Measurements from ENCODE around the gene MAP4K3.

Gene MAP4K3

DNA sequence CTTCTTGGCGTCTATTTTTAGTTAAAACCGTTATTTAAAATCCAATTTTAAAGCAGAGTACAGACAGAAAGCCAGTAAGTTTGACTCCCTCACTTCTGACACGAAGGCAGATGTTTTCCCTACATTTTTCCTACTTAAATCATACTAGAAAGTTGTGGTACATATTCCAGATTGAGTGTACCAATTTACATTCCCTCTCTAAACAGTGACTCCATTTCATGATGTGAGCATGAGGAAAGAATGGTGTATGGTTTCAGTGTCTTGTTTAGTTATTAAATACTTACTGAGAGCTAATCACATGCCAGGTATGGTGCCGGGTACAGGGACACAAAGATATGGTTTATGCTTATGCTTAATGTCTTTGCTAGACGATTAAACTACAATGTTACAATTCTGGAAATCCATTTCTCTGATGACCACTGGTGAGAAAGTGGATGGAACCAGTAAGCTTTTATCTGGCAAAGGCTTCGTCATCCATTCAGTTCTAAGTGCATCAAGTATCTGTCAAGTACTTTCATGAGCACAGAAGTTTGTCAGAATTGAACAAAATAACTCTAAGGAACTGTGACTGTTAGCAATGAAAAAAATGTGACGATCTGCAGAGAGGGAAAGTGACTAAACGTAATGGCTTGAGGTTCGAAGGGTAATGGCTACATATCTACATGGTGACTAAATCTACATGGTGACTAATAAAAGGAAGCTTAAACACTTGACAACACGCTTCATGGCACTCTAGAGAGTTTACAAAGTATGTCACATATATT is 25.7 kb downstream of the MAP4K3 start:
- ChIA-PET CTCF (interaction anchor here (0.6 kb wide), 1 partner anchor 15 kb away, joined by 8 read pairs; no protein-coding TSS in a partner anchor), POLR2A (interaction anchor here (1.7 kb wide), 1 partner anchor 10 kb away, joined by 5 read pairs; no protein-coding TSS in a partner anchor)
- no peak for TF ChIP-seq FOXA1 (IDR thresholded peaks at IDR 0.05)
- TF ChIP-seq L3MBTL2 (conservative IDR thresholded peaks at IDR 0.05), result no peak
- TF ChIP-seq SP1 (IDR thresholded peaks at IDR 0.05), result no peak
- no peak for TF ChIP-seq CTBP1 (IDR thresholded peaks at IDR 0.05; ENCODE audit: borderline replicate concordance)
- TF ChIP-seq, protein P1, sequence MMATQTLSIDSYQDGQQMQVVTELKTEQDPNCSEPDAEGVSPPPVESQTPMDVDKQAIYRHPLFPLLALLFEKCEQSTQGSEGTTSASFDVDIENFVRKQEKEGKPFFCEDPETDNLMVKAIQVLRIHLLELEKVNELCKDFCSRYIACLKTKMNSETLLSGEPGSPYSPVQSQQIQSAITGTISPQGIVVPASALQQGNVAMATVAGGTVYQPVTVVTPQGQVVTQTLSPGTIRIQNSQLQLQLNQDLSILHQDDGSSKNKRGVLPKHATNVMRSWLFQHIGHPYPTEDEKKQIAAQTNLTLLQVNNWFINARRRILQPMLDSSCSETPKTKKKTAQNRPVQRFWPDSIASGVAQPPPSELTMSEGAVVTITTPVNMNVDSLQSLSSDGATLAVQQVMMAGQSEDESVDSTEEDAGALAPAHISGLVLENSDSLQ (IDR thresholded peaks at IDR 0.05), result no peak
- TF ChIP-seq ELF4 (IDR thresholded peaks at IDR 0.05), result no peak
- TF ChIP-seq FOXM1 (IDR thresholded peaks at IDR 0.05; ENCODE audit: borderline replicate concordance), result no peak
- no peak for TF ChIP-seq ARNT (IDR thresholded peaks at IDR 0.05)
- no peak for TF ChIP-seq LEF1 (IDR thresholded peaks at IDR 0.05; ENCODE audit: borderline replicate concordance)
- TF ChIP-seq TARDBP (IDR thresholded peaks at IDR 0.05), result no peak
- no peak for TF ChIP-seq BHLHE40 (IDR thresholded peaks at IDR 0.05; ENCODE audit: borderline replicate concordance)
- no peak for TF ChIP-seq SUZ12 (IDR thresholded peaks at IDR 0.05)
- no peak for TF ChIP-seq FOXK2 (IDR thresholded peaks at IDR 0.05)
- no peak for DNase-seq (ENCODE audit: extremely low spot score)

DNA sequence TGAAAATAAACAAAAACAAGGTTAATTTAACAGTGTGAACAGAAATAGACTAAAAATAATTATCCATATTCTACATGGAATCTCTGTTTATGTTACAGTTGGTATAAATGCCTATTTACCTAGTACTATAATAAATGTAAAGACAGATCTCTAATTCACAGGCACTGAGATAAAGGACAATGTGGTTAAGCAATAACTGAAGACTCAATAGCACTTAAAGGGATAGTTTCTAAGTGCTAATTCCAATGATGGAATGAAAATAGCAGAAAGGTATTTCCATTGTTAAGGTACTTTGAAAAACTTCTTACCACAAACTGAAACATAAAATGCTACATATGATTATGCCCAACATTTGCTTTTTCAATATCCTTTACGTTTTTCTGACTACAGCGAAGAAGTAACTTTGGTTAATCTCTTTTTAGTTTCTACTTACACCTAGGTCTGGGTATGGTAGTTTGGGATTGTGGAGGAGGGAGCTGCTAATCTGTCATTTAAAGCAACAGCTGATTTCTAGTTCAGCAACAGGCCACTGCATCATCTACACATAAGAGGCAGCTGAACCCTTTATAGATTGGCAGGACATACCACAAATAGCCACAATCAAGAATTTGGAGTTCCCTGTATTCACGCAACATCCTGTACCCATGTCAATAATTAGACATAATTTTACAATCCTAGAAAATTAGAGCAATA is 27.2 kb downstream of the MAP4K3 start:
- ChIA-PET CTCF (no interaction called here), POLR2A (interaction anchor here (1.6 kb wide), 1 partner anchor 27 kb away, joined by 4 read pairs; the partner anchor contains the start of gene MAP4K3)
- no peak for TF ChIP-seq LEF1 (IDR thresholded peaks at IDR 0.05; ENCODE audit: borderline replicate concordance)
- no peak for TF ChIP-seq ELF4 (IDR thresholded peaks at IDR 0.05)
- no peak for TF ChIP-seq FOXA1 (IDR thresholded peaks at IDR 0.05)
- DNase-seq (ENCODE audit: extremely low spot score), result no peak

DNA sequence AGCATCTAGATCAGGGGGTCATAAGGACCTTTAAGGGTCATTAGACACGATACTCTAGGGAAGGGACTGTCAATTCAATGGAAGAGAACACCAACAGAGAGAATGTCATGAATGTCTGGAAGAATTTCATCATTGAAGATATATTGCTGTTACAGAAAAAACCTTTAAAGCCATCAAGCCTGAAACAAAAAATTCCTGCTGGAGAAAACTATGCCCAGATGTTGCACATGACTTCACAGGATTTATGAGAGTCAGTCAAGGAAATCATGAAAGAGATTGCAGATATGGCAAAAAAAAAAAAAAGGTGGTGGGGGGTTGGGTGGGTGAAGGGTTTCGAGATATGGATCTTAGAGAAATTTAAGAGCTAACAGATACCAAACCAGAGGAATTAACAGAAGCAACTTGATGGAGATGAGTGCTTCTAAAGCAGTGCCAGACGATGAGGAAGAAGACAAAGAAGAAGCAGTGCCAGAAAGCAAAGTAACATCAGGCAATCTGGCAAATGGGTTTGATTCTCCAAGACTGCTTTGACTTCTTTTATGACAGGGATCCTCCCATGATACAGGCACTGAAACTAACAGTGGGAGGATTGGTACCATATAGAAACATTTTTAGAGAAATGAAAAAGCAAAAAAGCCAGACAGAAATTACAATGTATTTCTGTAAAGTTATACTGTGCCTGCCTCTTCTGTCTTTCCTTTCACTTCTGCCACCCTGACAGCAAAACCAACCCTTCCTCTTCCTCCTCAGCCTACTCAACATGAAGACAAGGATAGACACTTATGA is 28.5 kb downstream of the MAP4K3 start:
- TF ChIP-seq FOXK2 (IDR thresholded peaks at IDR 0.05) (no peak), NFRKB (IDR thresholded peaks at IDR 0.05) (no peak), L3MBTL2 (conservative IDR thresholded peaks at IDR 0.05) (no peak), ZNF384 (IDR thresholded peaks at IDR 0.05) (peak; percentile 67), TARDBP (IDR thresholded peaks at IDR 0.05) (no peak), FOXM1 (IDR thresholded peaks at IDR 0.05; ENCODE audit: borderline replicate concordance) (no peak), ARNT (IDR thresholded peaks at IDR 0.05) (no peak), SUZ12 (IDR thresholded peaks at IDR 0.05) (no peak), LEF1 (IDR thresholded peaks at IDR 0.05; ENCODE audit: borderline replicate concordance) (no peak), HDGF (IDR thresholded peaks at IDR 0.05; ENCODE audit: borderline replicate concordance) (no peak)
- TF ChIP-seq, protein P1 (IDR thresholded peaks at IDR 0.05), result peak; percentile 52; the same call in 1 of the 2 replicates
- DNase-seq (ENCODE audit: extremely low spot score), result no peak
- CTCF ChIA-PET, result no interaction called here
- POLR2A ChIA-PET, result interaction anchor here (1.6 kb wide), 1 partner anchor 28 kb away, joined by 4 read pairs; the partner anchor contains the start of gene MAP4K3

DNA sequence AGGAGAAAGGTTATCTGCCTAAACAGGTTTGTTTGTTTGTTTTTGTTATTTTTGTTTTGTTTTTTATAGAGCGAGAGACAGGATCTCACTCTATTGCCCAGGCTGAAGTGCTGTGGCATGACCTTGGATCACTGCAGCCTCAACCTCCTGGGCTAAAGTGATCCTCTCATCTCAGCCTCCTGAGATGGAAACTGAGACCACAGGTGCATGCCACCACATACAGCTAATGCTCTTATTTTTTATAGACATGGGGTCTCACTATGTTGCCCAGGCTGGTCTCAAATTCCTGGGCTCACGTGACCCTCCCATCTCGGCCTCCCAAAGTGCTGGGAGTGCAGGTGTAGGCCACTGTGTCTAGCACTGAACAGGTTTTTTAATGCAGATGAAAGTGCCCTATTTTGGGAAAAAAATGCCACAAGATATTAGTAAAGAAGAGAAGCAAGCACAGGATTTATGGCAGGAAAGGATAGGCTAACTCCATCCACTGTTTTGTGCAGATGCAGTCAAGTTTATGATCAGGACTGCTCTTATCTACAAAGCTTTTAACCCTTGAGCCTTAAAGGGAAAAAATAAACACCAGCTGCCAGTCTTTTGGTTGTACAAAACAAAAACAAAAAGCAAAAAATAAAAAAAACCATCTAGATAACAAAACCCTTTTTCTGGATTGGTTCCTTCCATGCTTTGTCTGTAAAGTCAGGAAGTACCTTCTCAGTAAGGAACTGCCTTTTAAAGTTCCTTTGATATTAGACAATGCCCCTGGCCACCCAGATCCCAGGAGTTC is 29.4 kb downstream of the MAP4K3 start:
- DNase-seq (ENCODE audit: extremely low spot score), result no peak
- CTCF ChIA-PET, result no interaction called here
- POLR2A ChIA-PET, result no interaction called here
- TF ChIP-seq NFRKB (IDR thresholded peaks at IDR 0.05) (no peak), HDGF (IDR thresholded peaks at IDR 0.05; ENCODE audit: borderline replicate concordance) (no peak), TARDBP (IDR thresholded peaks at IDR 0.05) (no peak), ZNF384 (IDR thresholded peaks at IDR 0.05) (no peak), SUZ12 (IDR thresholded peaks at IDR 0.05) (no peak), FOXK2 (IDR thresholded peaks at IDR 0.05) (no peak), LEF1 (IDR thresholded peaks at IDR 0.05; ENCODE audit: borderline replicate concordance) (no peak), BHLHE40 (IDR thresholded peaks at IDR 0.05; ENCODE audit: borderline replicate concordance) (no peak), ARNT (IDR thresholded peaks at IDR 0.05) (no peak), SP1 (IDR thresholded peaks at IDR 0.05) (no peak), ELF4 (IDR thresholded peaks at IDR 0.05) (no peak), L3MBTL2 (conservative IDR thresholded peaks at IDR 0.05) (no peak), FOXA1 (IDR thresholded peaks at IDR 0.05) (no peak), FOXM1 (IDR thresholded peaks at IDR 0.05; ENCODE audit: borderline replicate concordance) (no peak), CTBP1 (IDR thresholded peaks at IDR 0.05; ENCODE audit: borderline replicate concordance) (no peak)
- TF ChIP-seq, protein P1 (IDR thresholded peaks at IDR 0.05), result no peak

DNA sequence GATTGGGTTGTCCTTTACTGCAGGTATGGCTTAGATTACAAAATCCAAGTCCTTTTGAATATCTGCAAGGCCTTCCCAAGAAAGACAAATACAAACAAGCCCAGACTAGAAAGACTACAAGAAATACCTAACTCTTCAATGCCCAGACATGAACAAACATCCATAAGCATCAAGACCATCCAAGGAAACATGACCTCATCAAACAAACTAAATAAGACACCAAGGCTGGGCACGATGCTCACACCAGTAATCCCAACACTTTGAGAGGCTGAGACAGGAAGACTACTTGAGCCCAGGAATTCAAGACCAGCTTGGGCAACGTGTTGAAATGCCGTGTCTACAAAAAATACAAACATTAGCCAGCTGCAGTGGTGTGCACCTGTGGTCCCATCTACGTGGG is 31.7 kb downstream of the MAP4K3 start:
- ChIA-PET POLR2A (no interaction called here), CTCF (no interaction called here)
- DNase-seq (ENCODE audit: extremely low spot score), result no peak
- TF ChIP-seq SUZ12 (IDR thresholded peaks at IDR 0.05), result no peak
- TF ChIP-seq SP1 (IDR thresholded peaks at IDR 0.05), result no peak
- no peak for TF ChIP-seq FOXA1 (IDR thresholded peaks at IDR 0.05)
- TF ChIP-seq FOXK2 (IDR thresholded peaks at IDR 0.05), result no peak
- TF ChIP-seq ARNT (IDR thresholded peaks at IDR 0.05), result no peak
